ENCODE measurements around the gene PILRA.

PILRA gene

DNA sequence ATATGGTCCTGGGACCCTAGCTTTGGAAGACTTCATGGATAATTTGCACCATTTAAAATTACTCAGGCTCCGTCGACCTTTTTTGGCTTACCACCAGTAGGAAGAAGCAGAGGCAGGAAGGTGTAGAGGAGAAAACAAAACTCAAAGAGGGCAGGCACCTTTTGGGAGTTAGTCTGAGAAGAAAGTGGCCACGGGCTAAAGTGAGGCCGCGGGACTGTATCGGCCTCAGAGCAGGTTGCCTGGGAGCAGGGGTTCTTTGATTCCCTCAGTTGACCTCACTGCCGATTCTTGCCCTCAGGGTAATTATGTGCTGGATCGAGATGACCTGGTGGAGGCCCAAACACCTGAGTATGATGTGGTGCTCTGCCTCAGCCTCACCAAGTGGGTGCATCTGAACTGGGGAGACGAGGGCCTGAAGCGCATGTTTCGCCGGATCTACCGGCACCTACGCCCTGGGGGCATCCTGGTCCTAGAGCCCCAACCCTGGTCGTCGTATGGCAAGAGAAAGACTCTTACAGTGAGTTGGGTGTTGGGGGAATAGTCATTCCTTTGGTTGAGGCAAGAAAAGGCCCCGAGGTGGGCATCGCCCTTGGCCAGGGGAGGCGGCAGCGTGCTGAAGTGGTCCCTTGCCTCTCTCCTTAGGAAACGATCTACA is 59.5 kb downstream of the PILRA start:
- no peak for TF ChIP-seq CTCF (IDR thresholded peaks at IDR 0.05; ENCODE audit: low read length, missing control alignments)
- peak overlapping the region; percentile 10 for H3K4me3 ChIP-seq (replicated peaks; ENCODE audit: low read depth, low read length)

DNA sequence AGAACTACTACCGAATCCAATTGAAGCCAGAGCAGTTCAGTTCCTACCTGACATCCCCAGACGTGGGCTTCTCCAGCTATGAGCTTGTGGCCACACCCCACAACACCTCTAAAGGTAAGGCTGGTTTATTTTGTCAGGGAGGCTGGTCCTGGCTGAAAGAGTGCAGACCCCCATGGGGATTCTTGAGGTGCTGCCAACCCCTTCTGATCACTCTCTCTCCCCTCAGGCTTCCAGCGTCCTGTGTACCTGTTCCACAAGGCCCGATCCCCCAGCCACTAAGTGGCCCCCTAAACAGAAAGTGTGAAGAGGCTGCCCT is 59.9 kb downstream of the PILRA start:
- no peak for DNase-seq (ENCODE audit: low read depth)
- no peak for TF ChIP-seq CTCF (IDR thresholded peaks at IDR 0.05; ENCODE audit: low read length, missing control alignments)
- no peak overlapping the region for H3K4me3 ChIP-seq (replicated peaks; ENCODE audit: low read depth, low read length)

More for the DNA sequence above, 59.5 kb downstream of the PILRA start:
- DNase-seq (ENCODE audit: low read depth): no peak

GRCh38 chr7:100433592-100434296 is 60.5 kb downstream of the PILRA start:
- DNase-seq (ENCODE audit: low read depth): no peak
- no peak overlapping the region for H3K4me3 ChIP-seq (replicated peaks; ENCODE audit: low read depth, low read length)
- TF ChIP-seq CTCF (IDR thresholded peaks at IDR 0.05; ENCODE audit: low read length, missing control alignments): no peak

- no peak for TF ChIP-seq CTCF (IDR thresholded peaks at IDR 0.05; ENCODE audit: low read length, missing control alignments)
- DNase-seq (ENCODE audit: low read depth): no peak
- peak overlapping the region; percentile 80 for H3K4me3 ChIP-seq (replicated peaks; ENCODE audit: low read depth, low read length)
Observed at GRCh38 chr7:100434297-100435144, 61.2 kb downstream of the PILRA start.

DNA sequence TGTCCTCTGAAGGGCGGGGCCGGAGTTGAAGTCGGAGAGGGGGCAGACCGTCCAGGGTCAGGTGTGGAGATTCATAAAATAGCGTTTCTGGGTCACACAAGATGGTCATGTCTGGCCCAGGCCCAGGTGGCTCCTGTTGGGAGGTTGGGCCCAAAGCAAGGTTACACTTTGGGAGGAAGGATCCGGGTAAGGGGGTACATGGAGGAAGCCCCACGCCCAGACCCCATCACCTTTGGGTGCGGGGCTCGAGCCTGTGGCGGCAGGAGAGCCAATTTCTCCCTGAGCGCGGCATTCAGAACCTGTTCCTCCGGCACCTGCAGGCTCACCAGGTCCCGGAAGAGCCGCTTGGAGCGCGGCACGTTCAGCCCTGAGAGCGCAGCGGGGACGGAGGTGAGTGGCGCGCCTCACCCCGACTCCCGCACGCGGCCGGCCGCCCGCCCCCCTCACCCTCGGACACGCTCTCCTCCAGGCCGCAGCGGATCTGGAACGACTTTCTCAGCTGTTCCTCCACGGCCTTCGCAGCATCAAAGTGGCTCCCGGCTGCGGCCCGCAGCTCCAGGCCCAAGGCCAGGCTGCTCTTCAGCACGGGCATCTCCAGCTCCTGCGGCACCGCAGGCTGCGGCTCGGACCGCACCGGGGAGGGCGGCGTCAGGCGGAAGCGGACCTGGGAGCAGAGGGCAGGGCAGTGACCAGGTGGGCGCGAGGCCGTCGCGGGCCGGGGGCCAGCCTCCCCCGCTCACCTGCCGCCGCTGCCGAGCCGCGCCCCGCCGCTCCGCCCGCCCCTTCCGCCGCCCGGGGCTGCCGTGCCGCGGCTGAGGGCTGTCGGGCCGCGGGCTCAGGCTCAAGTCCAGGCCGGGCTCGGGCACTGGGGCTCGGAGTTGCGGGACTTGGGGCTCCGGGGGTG is 62.4 kb downstream of the PILRA start:
- peak; percentile 24 for DNase-seq (ENCODE audit: low read depth)
- H3K4me3 ChIP-seq (replicated peaks; ENCODE audit: low read depth, low read length): peak overlapping the region; percentile 80
- no peak for TF ChIP-seq CTCF (IDR thresholded peaks at IDR 0.05; ENCODE audit: low read length, missing control alignments)
